Esophagus squamous epithelium (tissue), 4 donors: ENCODE measurements around the gene MEIKIN.

ENCODE experiments used
- POLR2A ChIP-seq, 4 donors: fragments of 450-650 bp; IDR thresholded peaks; one replicate each; pipeline ENCODE4 v1.6.1; 2017; ENCODE audit warnings: antibody characterized with exemption in 4 of 4, mild to moderate bottlenecking in 4 of 4, moderate library complexity in 3 of 4
- TF ChIP-seq, protein P1 (sequence below), 6 experiments: fragments of 450-650 bp in 4 of 6; fragments of 200-600 bp in 2 of 6; sonication (generic) in 2 of 6; IDR thresholded peaks; one replicate each; pipeline ENCODE4 v1.5.1; 2016 to 2019; ENCODE audit warnings: antibody characterized with exemption in 6 of 6, mild to moderate bottlenecking in 4 of 6, moderate library complexity in 4 of 6

DNA sequence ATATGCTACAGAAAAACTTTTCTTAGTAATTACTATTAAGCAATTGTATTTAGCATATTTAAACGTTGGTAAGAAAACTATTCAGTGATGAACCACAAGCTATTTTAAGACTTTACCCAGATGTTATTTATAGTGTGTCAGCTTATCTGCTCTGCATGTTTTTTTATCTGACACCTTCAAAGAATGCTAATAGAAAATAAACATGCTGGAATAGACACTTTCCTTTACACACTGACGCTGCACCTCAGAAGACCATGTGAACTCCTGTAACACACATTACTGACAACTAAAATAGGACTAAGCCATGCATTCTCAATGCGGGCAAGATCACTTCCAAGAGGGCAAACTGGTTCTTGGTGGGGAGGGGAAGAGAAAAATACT is 187.0 kb downstream of the MEIKIN start:
- TF ChIP-seq POLR2A (IDR thresholded peaks at IDR 0.05) = no peak
- TF ChIP-seq, protein P1, sequence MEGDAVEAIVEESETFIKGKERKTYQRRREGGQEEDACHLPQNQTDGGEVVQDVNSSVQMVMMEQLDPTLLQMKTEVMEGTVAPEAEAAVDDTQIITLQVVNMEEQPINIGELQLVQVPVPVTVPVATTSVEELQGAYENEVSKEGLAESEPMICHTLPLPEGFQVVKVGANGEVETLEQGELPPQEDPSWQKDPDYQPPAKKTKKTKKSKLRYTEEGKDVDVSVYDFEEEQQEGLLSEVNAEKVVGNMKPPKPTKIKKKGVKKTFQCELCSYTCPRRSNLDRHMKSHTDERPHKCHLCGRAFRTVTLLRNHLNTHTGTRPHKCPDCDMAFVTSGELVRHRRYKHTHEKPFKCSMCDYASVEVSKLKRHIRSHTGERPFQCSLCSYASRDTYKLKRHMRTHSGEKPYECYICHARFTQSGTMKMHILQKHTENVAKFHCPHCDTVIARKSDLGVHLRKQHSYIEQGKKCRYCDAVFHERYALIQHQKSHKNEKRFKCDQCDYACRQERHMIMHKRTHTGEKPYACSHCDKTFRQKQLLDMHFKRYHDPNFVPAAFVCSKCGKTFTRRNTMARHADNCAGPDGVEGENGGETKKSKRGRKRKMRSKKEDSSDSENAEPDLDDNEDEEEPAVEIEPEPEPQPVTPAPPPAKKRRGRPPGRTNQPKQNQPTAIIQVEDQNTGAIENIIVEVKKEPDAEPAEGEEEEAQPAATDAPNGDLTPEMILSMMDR (IDR thresholded peaks at IDR 0.05) = no peak
